DND-41 (cell line): Measurements from ENCODE around the gene MLX.
A peak's percentile ranks its signal among the peaks of the same experiment; 100 is the strongest.

Source experiments
- ATAC-seq: fragments of 200-7000 bp; cut with Tn5 transposase; 3 replicates; pipeline ENCODE4 v1.9.1; 2021; ENCODE audit warnings: low read depth; ENCODE audit not compliant: insufficient read depth
- DNase-seq: peaks from one replicate; pipeline ENCODE4 v3.0.0-alpha.2; 2020
- H2AFZ ChIP-seq: 2 replicates; pipeline ENCODE4 v1.6.0; 2012; ENCODE audit warnings: low read depth, low read length
- H3K27ac ChIP-seq: 2 replicates; pipeline ENCODE4 v1.5.1; 2012; ENCODE audit warnings: low read length, inconsistent platforms
- H3K27me3 ChIP-seq: fragments of 200-600 bp; sonication (generic); 2 replicates; pipeline ENCODE4 v1.6.0; 2012; ENCODE audit warnings: low read length, mild to moderate bottlenecking, inconsistent platforms; ENCODE audit not compliant: insufficient read depth, poor library complexity
- H3K36me3 ChIP-seq: 2 replicates; pipeline ENCODE4 v1.5.1; 2012; ENCODE audit warnings: low read length, inconsistent platforms; ENCODE audit not compliant: insufficient read depth
- H3K4me1 ChIP-seq: 2 replicates; pipeline ENCODE4 v1.5.1; 2012; ENCODE audit warnings: mild to moderate bottlenecking, low read length; ENCODE audit not compliant: insufficient read depth
- H3K4me2 ChIP-seq: 2 replicates; pipeline ENCODE4 v1.6.0; 2012; ENCODE audit warnings: mild to moderate bottlenecking, moderate library complexity, low read length, inconsistent platforms; ENCODE audit not compliant: insufficient read depth
- H3K4me3 ChIP-seq, 2 experiments: fragments of 200-600 bp in 1 of 2; shearing (Covaris generic) in 1 of 2; 2 replicates each; pipeline ENCODE4 v1.5.1; 2012 to 2016; ENCODE audit warnings: inconsistent platforms in 2 of 2, low read length in 2 of 2, mild to moderate bottlenecking in 2 of 2, low read depth in 1 of 2, moderate library complexity in 1 of 2
- H3K79me2 ChIP-seq: 2 replicates; pipeline ENCODE4 v1.6.0; 2012; ENCODE audit warnings: low read length, inconsistent platforms; ENCODE audit not compliant: insufficient read depth
- H3K9ac ChIP-seq: 2 replicates; pipeline ENCODE4 v1.6.0; 2012; ENCODE audit warnings: low read depth, mild to moderate bottlenecking, inconsistent platforms, low read length, moderate library complexity
- H3K9me3 ChIP-seq: 2 replicates; pipeline ENCODE4 v1.5.1; 2012; ENCODE audit warnings: low read length, moderate library complexity, mild to moderate bottlenecking, inconsistent platforms; ENCODE audit not compliant: insufficient read depth, severe bottlenecking
- H4K20me1 ChIP-seq: 2 replicates; pipeline ENCODE4 v1.6.0; 2012; ENCODE audit warnings: low read length; ENCODE audit not compliant: insufficient read depth
- CTCF ChIP-seq: IDR thresholded peaks from 2 replicates; pipeline ENCODE4 v1.5.1; 2012; ENCODE audit warnings: borderline replicate concordance, low read length, moderate library complexity, mild to moderate bottlenecking; ENCODE audit not compliant: poor library complexity, severe bottlenecking; ENCODE audit errors: extremely low read depth
- EZH2 ChIP-seq: IDR thresholded peaks from 3 replicates; pipeline ENCODE4 v1.6.1; 2012; ENCODE audit warnings: borderline replicate concordance, low read depth, mild to moderate bottlenecking, moderate library complexity, low read length, inconsistent platforms; ENCODE audit not compliant: severe bottlenecking

MLX gene

DNA sequence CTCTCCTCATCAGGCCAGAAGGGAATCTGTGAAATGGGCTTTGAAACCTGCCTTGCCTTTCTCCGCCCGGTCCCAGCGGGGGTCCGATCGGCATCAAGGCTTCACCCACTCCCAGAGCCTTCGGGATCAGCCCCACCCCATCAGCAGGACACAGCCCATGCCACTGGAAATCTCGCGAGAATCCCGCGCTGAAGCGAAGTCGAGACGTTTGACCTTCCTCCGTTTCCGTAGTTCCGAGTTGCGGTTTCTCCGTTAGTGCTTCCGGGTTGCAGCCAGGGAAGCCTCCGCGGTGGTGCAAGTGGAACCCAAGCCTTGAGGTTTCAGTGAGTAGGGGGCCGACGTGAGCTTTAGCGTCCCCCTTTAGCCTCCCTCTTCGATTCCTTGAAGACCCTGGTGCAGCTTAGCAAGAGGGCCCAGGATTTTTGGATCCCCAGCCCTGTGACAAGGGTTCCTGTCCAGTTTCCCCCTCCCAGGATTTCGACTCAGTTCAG, 5.0 kb upstream of the MLX start, which contains the start of gene COASY:
COASY (plus strand) TSS at position 252 of the 491 bp plus-strand sequence. CDS start 475 bp downstream, outside the sequence.
- H3K4me2 ChIP-seq: peak within 1 kb of the TSS; percentile 100
- no peaks in the 10 kb centered on the region for H3K27me3 ChIP-seq
- H3K36me3 ChIP-seq: peaks cover 43% of the 10 kb centered on the region
- ATAC-seq (peak; percentile 77), DNase-seq (peak; percentile 97)
- peaks cover 9% of the 10 kb centered on the region; the same call in 1 of the 2 replicates for H4K20me1 ChIP-seq
- H3K79me2 ChIP-seq: peaks cover 41% of the 10 kb centered on the region
- H3K9ac ChIP-seq: peak within 1 kb of the TSS; percentile 82
- no peaks in the 10 kb centered on the region for H3K9me3 ChIP-seq
- peak within 1 kb of the TSS; percentile 65 to 75 for H3K4me3 ChIP-seq
- TF ChIP-seq CTCF: no peak
- no peak for TF ChIP-seq EZH2
- peak within 1 kb of the TSS; percentile 90 for H3K27ac ChIP-seq
- peaks cover 52% of the 10 kb centered on the region for H3K4me1 ChIP-seq
- H2AFZ ChIP-seq: peak within 1 kb of the TSS; percentile 84

- no peaks in the 10 kb centered on the region for H3K27me3 ChIP-seq
- peaks cover 48% of the 10 kb centered on the region for H3K36me3 ChIP-seq
- ATAC-seq: peak; percentile 4; the same call in 1 of the 3 replicates
- H3K9me3 ChIP-seq: no peaks in the 10 kb centered on the region
- peak overlapping the region; percentile 65 to 75 for H3K4me3 ChIP-seq
- peak overlapping the region; percentile 82 for H3K9ac ChIP-seq
- peaks cover 9% of the 10 kb centered on the region; the same call in 1 of the 2 replicates for H4K20me1 ChIP-seq
- H3K79me2 ChIP-seq: peaks cover 47% of the 10 kb centered on the region
- peak overlapping the region; percentile 100 for H3K4me2 ChIP-seq
- DNase-seq: no peak
- H3K4me1 ChIP-seq: peaks cover 54% of the 10 kb centered on the region
- H3K27ac ChIP-seq: peak overlapping the region; percentile 90
- peak overlapping the region; percentile 84; the same call in 1 of the 2 replicates for H2AFZ ChIP-seq
- TF ChIP-seq CTCF: no peak
- TF ChIP-seq EZH2: no peak
Measured at GRCh38 chr17:42562388-42563142, 4.3 kb upstream of the MLX start.

DNA sequence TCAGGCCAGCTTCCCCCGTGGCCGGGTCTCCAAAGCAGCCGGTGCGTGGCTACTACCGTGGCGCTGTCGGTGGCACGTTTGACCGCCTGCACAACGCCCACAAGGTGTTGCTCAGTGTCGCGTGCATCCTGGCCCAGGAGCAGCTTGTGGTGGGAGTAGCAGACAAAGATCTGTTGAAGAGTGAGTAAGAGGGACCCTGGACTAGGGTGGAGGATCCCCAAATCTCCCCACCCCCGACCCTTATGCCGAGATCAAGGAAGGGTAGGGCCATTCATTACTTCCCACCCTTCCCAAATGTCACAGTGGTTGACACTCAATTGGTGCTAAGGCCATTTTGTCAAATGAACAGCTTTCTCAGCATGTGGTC, 3.8 kb upstream of the MLX start:
- DNase-seq (no peak), ATAC-seq (no peak)
- peaks cover 59% of the 10 kb centered on the region for H3K4me1 ChIP-seq
- no peak overlapping the region for H2AFZ ChIP-seq
- H3K4me2 ChIP-seq: peak overlapping the region; percentile 100
- peaks cover 51% of the 10 kb centered on the region for H3K79me2 ChIP-seq
- TF ChIP-seq EZH2 (no peak), CTCF (no peak)
- no peaks in the 10 kb centered on the region for H3K27me3 ChIP-seq
- peak overlapping the region; percentile 82 for H3K9ac ChIP-seq
- H4K20me1 ChIP-seq: peaks cover 12% of the 10 kb centered on the region; the same call in 1 of the 2 replicates
- H3K36me3 ChIP-seq: peaks cover 51% of the 10 kb centered on the region
- peak overlapping the region; percentile 65 to 75; a peak in 3 of 4 replicates for H3K4me3 ChIP-seq
- H3K9me3 ChIP-seq: no peaks in the 10 kb centered on the region
- H3K27ac ChIP-seq: peak overlapping the region; percentile 90
